NCI-H82 treated with DMSO at 0.1 percent for 48 hours (cell line): ENCODE measurements around the gene MIGA1.
"Not testable (repeated sequence)": the region's sequence is repeated elsewhere in the genome, so short reads cannot be mapped to it uniquely, and the experiment has no call there.

Experiments
- DNase-seq: peaks from one replicate; lab custom pipeline; 2025; ENCODE audit not compliant: unreplicated experiment; lab: John Stamatoyannopoulos, UW

The MIGA1 gene

GRCh38 chr1:77797991-77798390 lies 18.5 kb downstream of the MIGA1 start:
- DNase-seq, result no peak

- DNase-seq, result no peak
Observed at GRCh38 chr1:77802026-77802425, 22.6 kb downstream of the MIGA1 start.

- no peak for DNase-seq
Observed at GRCh38 chr1:77803371-77803770, 23.9 kb downstream of the MIGA1 start.

- DNase-seq, result not testable (repeated sequence)
Observed at GRCh38 chr1:77809787-77810462, 30.5 kb downstream of the MIGA1 start.

- DNase-seq, result not testable (repeated sequence)
Observed at GRCh38 chr1:77811589-77811988, 32.1 kb downstream of the MIGA1 start.

GRCh38 chr1:77817368-77818209 lies 38.1 kb downstream of the MIGA1 start:
- DNase-seq, result no peak

GRCh38 chr1:77820121-77820520 lies 40.7 kb downstream of the MIGA1 start:
- no peak for DNase-seq

- DNase-seq, result no peak
Observed at GRCh38 chr1:77824079-77824478, 44.6 kb downstream of the MIGA1 start.

- DNase-seq, result no peak
Observed at GRCh38 chr1:77824694-77825093, 45.2 kb downstream of the MIGA1 start.

GRCh38 chr1:77825131-77825709 lies 45.8 kb downstream of the MIGA1 start:
- peak; percentile 21 for DNase-seq

- not testable (repeated sequence) for DNase-seq
Observed at GRCh38 chr1:77826851-77827250, 47.4 kb downstream of the MIGA1 start.

- no peak for DNase-seq
Observed at GRCh38 chr1:77828098-77828497, 48.6 kb downstream of the MIGA1 start.

- no peak for DNase-seq
Observed at GRCh38 chr1:77829851-77830250, 50.4 kb downstream of the MIGA1 start.

- no peak for DNase-seq
Observed at GRCh38 chr1:77830946-77831345, 51.5 kb downstream of the MIGA1 start.

- no peak for DNase-seq
Observed at GRCh38 chr1:77831566-77831965, 52.1 kb downstream of the MIGA1 start.

GRCh38 chr1:77831976-77832711 lies 52.7 kb downstream of the MIGA1 start:
- DNase-seq, result no peak

GRCh38 chr1:77832901-77833300 lies 53.5 kb downstream of the MIGA1 start:
- no peak for DNase-seq

GRCh38 chr1:77833521-77834100 lies 54.2 kb downstream of the MIGA1 start:
- no peak for DNase-seq

- no peak for DNase-seq
Observed at GRCh38 chr1:77834771-77835334, 55.4 kb downstream of the MIGA1 start.

GRCh38 chr1:77841574-77841973 lies 62.1 kb downstream of the MIGA1 start:
- DNase-seq, result no peak

- no peak for DNase-seq
Observed at GRCh38 chr1:77845951-77846350, 66.5 kb downstream of the MIGA1 start.
